HL-60 (cell line): ENCODE measurements around the gene ZBTB40.

Source experiments
- CTCF ChIP-seq: IDR thresholded peaks from one replicate; pipeline ENCODE4 v1.5.1; 2011; ENCODE audit warnings: low read length, control low read depth, inconsistent platforms; ENCODE audit not compliant: insufficient read depth
- GABPA ChIP-seq: IDR thresholded peaks from 2 replicates; pipeline ENCODE4 v1.6.1; 2012; ENCODE audit warnings: low read depth
- POLR2AphosphoS5 ChIP-seq: IDR thresholded peaks from 2 replicates; pipeline ENCODE4 v1.6.1; 2012; ENCODE audit warnings: low read depth
- REST ChIP-seq: IDR thresholded peaks from 2 replicates; pipeline ENCODE4 v1.6.1; 2012; ENCODE audit warnings: low read depth; ENCODE audit not compliant: insufficient replicate concordance
- SPI1 ChIP-seq: IDR thresholded peaks from 2 replicates; pipeline ENCODE4 v1.6.1; 2012; ENCODE audit warnings: low read depth, mild to moderate bottlenecking, borderline replicate concordance

GRCh38 chr1:22449636-22450035 lies 2.0 kb upstream of the ZBTB40 start:
- TF ChIP-seq REST (no peak), CTCF (no peak), POLR2AphosphoS5 (no peak), GABPA (no peak), SPI1 (no peak)
